GM21528 (cell line): ENCODE results near the gene LRRK1.

Source experiments
- ATAC-seq: cut with Tn5 transposase; IDR thresholded peaks from one replicate; pipeline ENCODE4 v1.9.1; 2021; ENCODE audit warnings: mild to moderate bottlenecking, moderate library complexity; ENCODE audit not compliant: unreplicated experiment, low FRiP score

The LRRK1 gene

GRCh38 chr15:101018450-101018849 is 99.3 kb downstream of the LRRK1 start:
- no peak for ATAC-seq

GRCh38 chr15:101019366-101019896 is 100.3 kb downstream of the LRRK1 start:
- ATAC-seq = no peak

- ATAC-seq = no peak
These were observed 101.3 kb downstream of the LRRK1 start for GRCh38 chr15:101020451-101020850.

- no peak for ATAC-seq
These were observed 101.8 kb downstream of the LRRK1 start for GRCh38 chr15:101020945-101021344.

GRCh38 chr15:101022306-101022705 is 103.1 kb downstream of the LRRK1 start:
- no peak for ATAC-seq

- no peak for ATAC-seq
These were observed 103.7 kb downstream of the LRRK1 start for GRCh38 chr15:101022876-101023275.

- no peak for ATAC-seq
These were observed 104.4 kb downstream of the LRRK1 start for GRCh38 chr15:101023501-101024072.

GRCh38 chr15:101024073-101024695 is 105.0 kb downstream of the LRRK1 start:
- ATAC-seq = no peak

- no peak for ATAC-seq
These were observed 105.7 kb downstream of the LRRK1 start for GRCh38 chr15:101024706-101025500.

- ATAC-seq = no peak
These were observed 106.3 kb downstream of the LRRK1 start for GRCh38 chr15:101025501-101025885.

GRCh38 chr15:101025896-101026631 is 106.9 kb downstream of the LRRK1 start:
- ATAC-seq = no peak

GRCh38 chr15:101026656-101027272 is 107.6 kb downstream of the LRRK1 start:
- no peak for ATAC-seq

GRCh38 chr15:101027273-101027901 is 108.2 kb downstream of the LRRK1 start:
- no peak for ATAC-seq

- no peak for ATAC-seq
These were observed 108.8 kb downstream of the LRRK1 start for GRCh38 chr15:101027920-101028319.

GRCh38 chr15:101028321-101028720 is 109.2 kb downstream of the LRRK1 start:
- ATAC-seq = no peak

- ATAC-seq = no peak
These were observed 109.7 kb downstream of the LRRK1 start for GRCh38 chr15:101028772-101029438.

GRCh38 chr15:101029971-101030661 is 111.0 kb downstream of the LRRK1 start:
- no peak for ATAC-seq

- no peak for ATAC-seq
These were observed 112.1 kb downstream of the LRRK1 start for GRCh38 chr15:101031213-101031612.

- no peak for ATAC-seq
These were observed 114.6 kb downstream of the LRRK1 start for GRCh38 chr15:101033801-101034200.
